Stomach (tissue), 9 donors: Measurements from ENCODE around the gene DCAKD. TPM values are rescaled to one million over a fixed set of nuclear protein-coding genes. Genes with fewer than 3 reads are reported as not detected.

Source experiments
- DNase-seq, 2 donors: peaks; one replicate each; pipeline versions ENCODE4 v3.0.0 to v3.0.0-alpha.2; 2013 to 2019
- H3K27ac ChIP-seq, 5 donors: fragments of 200-600 bp in 4 of 5; sonication (generic) in 4 of 5; one replicate each; pipeline ENCODE4 v1.5.1; 2013 to 2019; ENCODE audit warnings: mild to moderate bottlenecking in 1 of 5, moderate library complexity in 1 of 5
- H3K27me3 ChIP-seq, 3 donors: fragments of 200-600 bp; sonication (generic); one replicate each; pipeline ENCODE4 v1.5.1; 2017 to 2019; ENCODE audit warnings: mixed run types in 1 of 3
- H3K36me3 ChIP-seq, 4 donors: fragments of 200-600 bp; sonication (generic); 1 replicate in 3 of 4; 2 replicates in 1 of 4; pipeline ENCODE4 v1.5.1; 2016 to 2019
- H3K4me1 ChIP-seq, 4 donors: fragments of 200-600 bp; sonication (generic); one replicate each; pipeline ENCODE4 v1.5.1; 2016 to 2019
- H3K4me3 ChIP-seq, 4 donors: fragments of 200-600 bp; sonication (generic) in 3 of 4; one replicate each; pipeline ENCODE4 v1.5.1; 2016 to 2019; ENCODE audit warnings: mild to moderate bottlenecking in 1 of 4
- H3K9me3 ChIP-seq, 4 donors: fragments of 200-600 bp; sonication (generic); one replicate each; pipeline ENCODE4 v1.5.1; 2016 to 2019
- EP300 ChIP-seq: sonication (generic); formaldehyde crosslinking; IDR thresholded peaks from one replicate; pipeline ENCODE4 v1.6.1; 2017; ENCODE audit warnings: antibody characterized with exemption
- POLR2A ChIP-seq, 4 donors: fragments of 450-650 bp; IDR thresholded peaks; one replicate each; pipeline ENCODE4 v1.6.1; 2016; ENCODE audit warnings: antibody characterized with exemption in 4 of 4, control low read depth in 2 of 4, mild to moderate bottlenecking in 1 of 4, moderate library complexity in 1 of 4
- POLR2AphosphoS5 ChIP-seq, 3 donors: sonication (generic); formaldehyde crosslinking; IDR thresholded peaks; one replicate each; pipeline ENCODE4 v1.6.1; 2016; ENCODE audit warnings: antibody characterized with exemption in 3 of 3
- WGBS, 5 donors: extraction: QIAGEN DNeasy Blood & Tissue Kit in 3 of 5; methylation state at CpG; one replicate each; pipeline versions ENCODE4 v1.1.5 to v1.1.7; 2013 to 2018; 5-methylcytosine and 5-hydroxymethylcytosine counted together
- intact Hi-C: fragments of 100-400 bp; cut with DNase I; formaldehyde crosslinking; loops from one replicate; pipeline ENCODE4 v1.15.1; 2023; ENCODE audit warnings: low total_unique reads
- polyA plus RNA-seq, 3 donors: library from polyadenylated mRNA; stranded (reverse); fragments of 200-250 nt; gene quantifications; one replicate each; pipeline ENCODE4 v1.2.3, GENCODE V29; 2013
- total RNA-seq, 5 donors: library from RNA; depleted of rRNA; stranded (reverse); fragments of >200 nt; gene quantifications; one replicate each; pipeline versions ENCODE4 v1.1.0 to v1.2.3, GENCODE V29; 2014 to 2016
- TF ChIP-seq, protein P1 (sequence below), 7 experiments: fragments of 450-650 bp in 4 of 7; fragments of 200-600 bp in 3 of 7; sonication (generic) in 3 of 7; IDR thresholded peaks; one replicate each; pipeline ENCODE4 v1.5.1; 2016 to 2019; ENCODE audit warnings: antibody characterized with exemption in 7 of 7, control low read depth in 2 of 7, mild to moderate bottlenecking in 1 of 7
- donor health status: healthy with polysubstance abuse.
- donor health status: Bipolar disorder and iron deficiency.
- donor health status: healthy.

Gene DCAKD
- total and polyA plus RNA-seq, 8 donors = 2.3 to 22.9 (median 13.2) TPM

DNA sequence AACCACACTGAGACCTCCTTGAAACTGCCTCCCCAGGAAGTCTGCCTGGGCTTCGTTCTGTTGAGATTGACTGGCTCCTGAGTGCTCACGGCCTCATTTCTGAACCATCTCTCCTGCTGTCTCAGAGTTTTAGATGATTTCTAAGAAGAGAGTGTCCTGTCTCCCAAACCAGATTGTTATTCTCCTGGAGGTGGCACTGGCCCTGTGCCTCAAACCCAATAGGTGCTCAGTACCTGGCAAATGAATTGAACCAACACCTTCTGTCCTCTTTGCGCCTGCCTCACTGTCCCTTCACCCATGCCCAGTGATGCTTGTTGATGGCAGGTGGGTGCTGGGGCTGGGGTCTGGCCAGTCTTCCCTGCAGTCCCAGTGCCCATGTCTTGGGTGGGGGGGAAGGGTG, 47.0 kb downstream of the DCAKD start:
- TF ChIP-seq POLR2AphosphoS5 (IDR thresholded peaks at IDR 0.05) (no peak), EP300 (no peak), POLR2A (IDR thresholded peaks at IDR 0.05) (no peak)
- intact Hi-C loops = no loop called here
- WGBS, 5 donors = 78 to 90% (median 85%) methylated on average over 3 of the region's 3 CpGs

DNA sequence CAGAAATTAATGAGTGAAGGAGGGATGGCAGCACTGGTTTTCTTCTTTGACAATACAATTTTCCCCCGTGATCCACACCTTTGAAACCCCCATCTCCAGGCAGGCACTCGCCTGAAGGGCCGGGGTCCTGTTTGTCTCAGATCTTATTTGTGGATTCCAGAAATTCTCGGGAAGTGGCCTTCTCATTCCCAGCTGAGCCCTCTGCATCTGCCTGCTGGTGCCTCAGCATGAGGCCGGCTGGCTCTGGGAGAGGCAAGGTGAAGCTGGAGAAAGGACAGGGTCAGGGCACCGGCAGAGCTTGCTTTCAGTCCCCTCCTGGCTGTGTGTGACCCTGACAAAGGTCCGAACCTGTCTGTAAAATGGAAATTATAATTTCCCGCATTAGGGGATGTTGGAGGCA, 47.6 kb downstream of the DCAKD start:
- DNase-seq = no peak
- Histone ChIP-seq H3K27ac (no peak overlapping the region), H3K4me1 (no peaks in the 10 kb centered on the region), H3K9me3 (peaks cover 0 to 10% (median 5%) of the 10 kb centered on the region in 4 donors), H3K4me3 (no peak overlapping the region), H3K27me3 (peaks cover 0 to 8% (median 0%) of the 10 kb centered on the region in 3 donors), H3K36me3 (no peaks in the 10 kb centered on the region)
- intact Hi-C loops = no loop called here
- TF ChIP-seq, protein P1, sequence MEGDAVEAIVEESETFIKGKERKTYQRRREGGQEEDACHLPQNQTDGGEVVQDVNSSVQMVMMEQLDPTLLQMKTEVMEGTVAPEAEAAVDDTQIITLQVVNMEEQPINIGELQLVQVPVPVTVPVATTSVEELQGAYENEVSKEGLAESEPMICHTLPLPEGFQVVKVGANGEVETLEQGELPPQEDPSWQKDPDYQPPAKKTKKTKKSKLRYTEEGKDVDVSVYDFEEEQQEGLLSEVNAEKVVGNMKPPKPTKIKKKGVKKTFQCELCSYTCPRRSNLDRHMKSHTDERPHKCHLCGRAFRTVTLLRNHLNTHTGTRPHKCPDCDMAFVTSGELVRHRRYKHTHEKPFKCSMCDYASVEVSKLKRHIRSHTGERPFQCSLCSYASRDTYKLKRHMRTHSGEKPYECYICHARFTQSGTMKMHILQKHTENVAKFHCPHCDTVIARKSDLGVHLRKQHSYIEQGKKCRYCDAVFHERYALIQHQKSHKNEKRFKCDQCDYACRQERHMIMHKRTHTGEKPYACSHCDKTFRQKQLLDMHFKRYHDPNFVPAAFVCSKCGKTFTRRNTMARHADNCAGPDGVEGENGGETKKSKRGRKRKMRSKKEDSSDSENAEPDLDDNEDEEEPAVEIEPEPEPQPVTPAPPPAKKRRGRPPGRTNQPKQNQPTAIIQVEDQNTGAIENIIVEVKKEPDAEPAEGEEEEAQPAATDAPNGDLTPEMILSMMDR (IDR thresholded peaks at IDR 0.05) = no peak
- TF ChIP-seq EP300 (no peak), POLR2A (IDR thresholded peaks at IDR 0.05) (no peak), POLR2AphosphoS5 (IDR thresholded peaks at IDR 0.05) (no peak)
- 46 to 58% (median 55%) methylated on average over 8 of the region's 8 CpGs for WGBS, 5 donors

More for the DNA sequence above, 47.0 kb downstream of the DCAKD start:
- DNase-seq = no peak
- Histone ChIP-seq H3K27me3 (peaks cover 0 to 13% (median 0%) of the 10 kb centered on the region in 3 donors), H3K36me3 (no peaks in the 10 kb centered on the region), H3K27ac (no peak overlapping the region), H3K4me1 (no peaks in the 10 kb centered on the region), H3K4me3 (no peak overlapping the region), H3K9me3 (peaks cover 0 to 6% (median 3%) of the 10 kb centered on the region in 4 donors)

DNA sequence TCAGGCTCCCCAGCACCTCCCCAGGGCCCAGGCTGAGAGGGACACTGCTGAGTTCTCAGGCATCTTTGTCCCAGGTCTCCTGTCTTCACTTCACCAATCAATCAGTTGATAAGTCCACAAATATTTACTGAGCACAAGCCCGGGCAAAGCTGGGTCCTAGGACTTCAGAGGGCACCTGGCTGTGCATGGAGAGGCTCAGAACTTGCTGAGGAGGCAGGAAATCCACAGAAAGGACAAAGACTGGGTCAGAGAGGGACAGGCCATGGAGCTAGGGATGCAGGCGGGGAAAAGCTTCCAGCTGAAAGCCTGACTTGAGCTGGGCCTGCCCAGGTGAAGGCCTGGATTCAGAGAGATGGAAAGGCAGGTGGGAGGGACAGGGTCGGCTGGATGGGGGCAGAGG, 50.1 kb downstream of the DCAKD start:
- peaks cover 0 to 29% (median 0%) of the 10 kb centered on the region in 3 donors for H3K27me3 ChIP-seq
- H3K9me3 ChIP-seq = peaks cover 0 to 10% (median 5%) of the 10 kb centered on the region in 4 donors
- no peaks in the 10 kb centered on the region for H3K4me1 ChIP-seq
- intact Hi-C loops = no loop called here
- H3K36me3 ChIP-seq = no peaks in the 10 kb centered on the region
- H3K27ac ChIP-seq = no peak overlapping the region
- no peak overlapping the region for H3K4me3 ChIP-seq
- TF ChIP-seq POLR2A (IDR thresholded peaks at IDR 0.05) (no peak), POLR2AphosphoS5 (IDR thresholded peaks at IDR 0.05) (no peak), EP300 (no peak)
- TF ChIP-seq, protein P1 (IDR thresholded peaks at IDR 0.05) = no peak
- 50 to 64% (median 55%) methylated on average over 3 of the region's 3 CpGs for WGBS, 5 donors
- DNase-seq = no peak

DNA sequence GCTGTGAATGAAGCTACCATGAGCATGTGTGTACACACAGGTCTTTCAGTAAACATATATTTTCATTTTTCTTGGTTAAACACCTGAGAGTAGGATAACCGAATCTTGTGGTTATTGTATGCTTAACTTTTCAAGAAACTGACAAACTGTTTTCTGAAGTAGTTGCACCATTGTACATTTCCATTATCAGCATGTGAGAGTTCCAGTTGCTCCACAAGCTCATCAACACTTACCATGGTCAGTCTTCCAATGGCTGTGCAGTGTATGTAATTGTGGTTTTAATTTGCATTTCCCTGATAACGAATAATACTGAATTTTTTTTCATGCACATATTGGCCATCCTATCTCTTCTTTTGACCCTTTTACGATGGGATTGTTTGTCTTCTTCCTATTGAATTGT, 52.0 kb downstream of the DCAKD start:
- intact Hi-C loops = no loop called here
- Histone ChIP-seq H3K4me1 (no peaks in the 10 kb centered on the region), H3K27me3 (peaks cover 0 to 33% (median 0%) of the 10 kb centered on the region in 3 donors), H3K36me3 (no peaks in the 10 kb centered on the region), H3K4me3 (no peak overlapping the region), H3K27ac (no peak overlapping the region), H3K9me3 (peaks cover 0 to 10% (median 5%) of the 10 kb centered on the region in 4 donors)
- TF ChIP-seq, protein P1 (IDR thresholded peaks at IDR 0.05) = no peak
- no peak for TF ChIP-seq POLR2A (IDR thresholded peaks at IDR 0.05)
- no peak for TF ChIP-seq POLR2AphosphoS5 (IDR thresholded peaks at IDR 0.05)
- TF ChIP-seq EP300 = no peak
- 85 to 93% (median 90%) methylated on average over 3 of the region's 3 CpGs for WGBS, 5 donors
- no peak for DNase-seq

DNA sequence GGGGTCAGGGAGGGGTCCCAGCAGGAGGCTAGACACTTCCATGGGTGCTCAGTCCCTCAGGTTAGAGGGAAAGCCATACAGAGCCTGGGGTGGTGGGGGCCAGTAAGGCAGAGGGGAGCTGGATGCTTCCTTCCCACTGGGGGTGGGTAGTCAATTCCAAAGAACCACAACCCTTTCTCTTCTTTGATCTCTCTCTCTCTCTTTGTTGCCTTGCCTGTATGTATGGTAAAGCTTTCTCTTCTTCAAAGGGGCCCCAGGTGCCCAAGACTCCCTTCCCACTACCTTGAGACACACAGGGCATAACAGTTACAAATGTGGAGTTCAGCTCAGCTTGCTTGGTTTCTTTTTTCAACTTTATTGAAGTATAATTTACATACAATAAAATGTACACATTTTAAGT, 52.8 kb downstream of the DCAKD start:
- H3K27ac ChIP-seq = no peak overlapping the region
- TF ChIP-seq POLR2A (IDR thresholded peaks at IDR 0.05) (no peak), EP300 (no peak), POLR2AphosphoS5 (IDR thresholded peaks at IDR 0.05) (no peak)
- TF ChIP-seq, protein P1 (IDR thresholded peaks at IDR 0.05) = no peak
- intact Hi-C loops = no loop called here
- no peak overlapping the region for H3K4me3 ChIP-seq
- no peak for DNase-seq
- no peaks in the 10 kb centered on the region for H3K36me3 ChIP-seq
- H3K9me3 ChIP-seq = peaks cover 0 to 10% (median 5%) of the 10 kb centered on the region in 4 donors
- H3K27me3 ChIP-seq = peaks cover 0 to 33% (median 0%) of the 10 kb centered on the region in 3 donors
- no peaks in the 10 kb centered on the region for H3K4me1 ChIP-seq
